MCF 10A (cell line): ENCODE data around the gene MAEA. TPM values are rescaled to one million over a fixed set of nuclear protein-coding genes. Genes with fewer than 3 reads are reported as not detected.
A peak's percentile ranks its signal among the peaks of the same experiment; 100 is the strongest.

Source experiments
- BruUV-seq: library from RNA; stranded (reverse); fragments of 400-500 nt; replicated peaks from 2 replicates; lab custom pipeline; 2021; lab: Mats Ljungman, UMichigan
- CTCF ChIA-PET: fragments of 300-600 bp; sonication (Branson Sonifier 250); formaldehyde crosslinking; extraction: SDS; loops from one replicate; lab custom pipeline; 2021; ENCODE audit warnings: antibody characterized with exemption, inconsistent platforms; lab: Yijun Ruan, JAX
- POLR2A ChIA-PET: fragments of 300-600, 350-650 bp; sonication (Branson Sonifier 250); formaldehyde crosslinking; extraction: SDS; loops from one replicate; lab custom pipeline; 2020; ENCODE audit warnings: antibody characterized with exemption, inconsistent platforms; lab: Yijun Ruan, JAX
- DNase-seq: peaks from one replicate; pipeline ENCODE4 v3.0.0-alpha.2; 2018; ENCODE audit not compliant: unreplicated experiment
- H3K27ac Mint-ChIP-seq: one replicate; pipeline ENCODE4 v1.8.0; 2022; ENCODE audit warnings: mild to moderate bottlenecking, low read depth, mixed read lengths; ENCODE audit not compliant: unreplicated experiment
- H3K27me3 Mint-ChIP-seq: one replicate; pipeline ENCODE4 v1.8.0; 2022; ENCODE audit warnings: mixed read lengths; ENCODE audit not compliant: insufficient read depth, unreplicated experiment
- H3K36me3 Mint-ChIP-seq: one replicate; pipeline ENCODE4 v1.8.0; 2022; ENCODE audit warnings: mild to moderate bottlenecking, moderate library complexity, mixed read lengths; ENCODE audit not compliant: insufficient read depth, unreplicated experiment
- H3K4me1 Mint-ChIP-seq: one replicate; pipeline ENCODE4 v1.8.0; 2022; ENCODE audit warnings: mixed read lengths; ENCODE audit not compliant: insufficient read depth, unreplicated experiment
- H3K4me3 Mint-ChIP-seq: one replicate; pipeline ENCODE4 v1.8.0; 2022; ENCODE audit warnings: mild to moderate bottlenecking, moderate library complexity, mixed read lengths; ENCODE audit not compliant: unreplicated experiment
- H3K9me3 Mint-ChIP-seq: one replicate; pipeline ENCODE4 v1.8.0; 2022; ENCODE audit warnings: mixed read lengths; ENCODE audit not compliant: unreplicated experiment
- CTCF ChIP-seq: fragments of 200-600 bp; IDR thresholded peaks from one replicate; pipeline ENCODE4 v1.8.0; 2022; ENCODE audit warnings: antibody characterized with exemption, mild to moderate bottlenecking; ENCODE audit not compliant: unreplicated experiment
- intact Hi-C: fragments of 100-400 bp; cut with micrococcal nuclease; formaldehyde crosslinking; loops from 2 replicates; pipeline ENCODE4 v1.14.1; 2022
- total RNA-seq: library from RNA; stranded (reverse); gene quantifications from 2 replicates; pipeline ENCODE4 v1.2.3, GENCODE V29; 2022

Gene MAEA
- total RNA-seq, 1 experiment from 2014 or later: 89.6 TPM

- Mint-ChIP-seq H3K4me3 (no peak overlapping the region), H3K36me3 (peaks cover 64% of the 10 kb centered on the region), H3K27me3 (no peaks in the 10 kb centered on the region), H3K27ac (peak overlapping the region; percentile 95), H3K4me1 (peaks cover 22% of the 10 kb centered on the region), H3K9me3 (no peaks in the 10 kb centered on the region)
- TF ChIP-seq CTCF: no peak
- CTCF ChIA-PET: interaction anchor here (0.7 to 1.1 kb wide), 3 partner anchors 10 to 30 kb away, joined by 3 to 4 read pairs (median 3); no protein-coding TSS in a partner anchor
- no peak for DNase-seq
- POLR2A ChIA-PET: interaction anchor here (1.4 to 2.8 kb wide), 7 partner anchors 18 to 136 kb away, joined by 4 to 47 read pairs (median 6); partner anchors contain the start of genes CTBP1, MAEA and UVSSA
- intact Hi-C loops: no loop called here
- no TSS peak for BruUV-seq
Observed at GRCh38 chr4:1328267-1329155, 38.8 kb downstream of the MAEA start.

GRCh38 chr4:1329408-1330371 is 40.0 kb downstream of the MAEA start:
- CTCF ChIA-PET: interaction anchor here (0.6 to 1.4 kb wide), 3 partner anchors 16 to 171 kb away, joined by 3 to 7 read pairs (median 4); no protein-coding TSS in a partner anchor
- DNase-seq: peak; percentile 85
- H3K9me3 Mint-ChIP-seq: no peaks in the 10 kb centered on the region
- peak overlapping the region; percentile 57 for H3K4me3 Mint-ChIP-seq
- H3K27me3 Mint-ChIP-seq: no peaks in the 10 kb centered on the region
- POLR2A ChIA-PET: interaction anchor here (0.5 to 2.8 kb wide), 16 partner anchors 10 to 1746 kb away, joined by 3 to 47 read pairs (median 4); partner anchors contain the start of genes CTBP1, MAEA and UVSSA
- intact Hi-C loops: no loop called here
- BruUV-seq: no TSS peak
- peak overlapping the region; percentile 95 for H3K27ac Mint-ChIP-seq
- H3K36me3 Mint-ChIP-seq: peaks cover 72% of the 10 kb centered on the region
- peaks cover 22% of the 10 kb centered on the region for H3K4me1 Mint-ChIP-seq
- TF ChIP-seq CTCF: no peak

- Mint-ChIP-seq H3K4me3 (peak overlapping the region; percentile 57), H3K36me3 (peaks cover 83% of the 10 kb centered on the region), H3K4me1 (peaks cover 22% of the 10 kb centered on the region), H3K27ac (peak overlapping the region; percentile 95), H3K9me3 (no peaks in the 10 kb centered on the region), H3K27me3 (no peaks in the 10 kb centered on the region)
- intact Hi-C loops: no loop called here
- ChIA-PET POLR2A (interaction anchor here (0.6 to 2.8 kb wide), 9 partner anchors 9 to 154 kb away, joined by 3 to 47 read pairs (median 4); partner anchors contain the start of genes MAEA and UVSSA), CTCF (interaction anchor here (0.6 kb wide), 1 partner anchor 173 kb away, joined by 3 read pairs; no protein-coding TSS in a partner anchor)
- no TSS peak for BruUV-seq
- no peak for TF ChIP-seq CTCF
- DNase-seq: no peak
Observed at GRCh38 chr4:1330761-1331590, 41.3 kb downstream of the MAEA start.
